Measurements from ENCODE around the gene MGA.
"Not testable (repeated sequence)": the region's sequence is repeated elsewhere in the genome, so short reads cannot be mapped to it uniquely, and the experiment has no call there.

Gene MGA

GRCh38 chr15:41734079-41734478 lies 73.9 kb downstream of the MGA start:
- DNase-seq: no peak
- peaks cover 34% of the 10 kb centered on the region for H3K36me3 ChIP-seq
- no peaks in the 10 kb centered on the region for H3K9me3 ChIP-seq (ENCODE audit: severe bottlenecking)
- no peak overlapping the region for H3K27ac ChIP-seq
- H3K4me3 ChIP-seq (ENCODE audit: low read depth, low read length): no peak overlapping the region
- TF ChIP-seq CTCF (IDR thresholded peaks at IDR 0.05; ENCODE audit: low read depth, low read length): no peak
- H3K27me3 ChIP-seq (ENCODE audit: insufficient read depth, low read depth, severe bottlenecking): no peaks in the 10 kb centered on the region

GRCh38 chr15:41735046-41735445 lies 74.8 kb downstream of the MGA start:
- Histone ChIP-seq H3K9me3 (ENCODE audit: severe bottlenecking) (no peaks in the 10 kb centered on the region), H3K4me3 (ENCODE audit: low read depth, low read length) (no peak overlapping the region), H3K27me3 (ENCODE audit: insufficient read depth, low read depth, severe bottlenecking) (no peaks in the 10 kb centered on the region), H3K36me3 (peaks cover 40% of the 10 kb centered on the region), H3K27ac (no peak overlapping the region)
- DNase-seq: no peak
- no peak for TF ChIP-seq CTCF (IDR thresholded peaks at IDR 0.05; ENCODE audit: low read depth, low read length)

- not testable (repeated sequence) for H3K27me3 ChIP-seq (ENCODE audit: insufficient read depth, low read depth, severe bottlenecking); H3K4me3 ChIP-seq (ENCODE audit: low read depth, low read length); DNase-seq; H3K27ac ChIP-seq; H3K9me3 ChIP-seq (ENCODE audit: severe bottlenecking)
- H3K36me3 ChIP-seq: peaks cover 39% of the 10 kb centered on the region
These were observed 75.3 kb downstream of the MGA start for GRCh38 chr15:41735492-41735891.

- Histone ChIP-seq H3K27me3 (ENCODE audit: insufficient read depth, low read depth, severe bottlenecking) (no peaks in the 10 kb centered on the region), H3K9me3 (ENCODE audit: severe bottlenecking) (no peaks in the 10 kb centered on the region), H3K36me3 (peaks cover 26% of the 10 kb centered on the region), H3K27ac (no peak overlapping the region), H3K4me3 (ENCODE audit: low read depth, low read length) (no peak overlapping the region)
- no peak for TF ChIP-seq CTCF (IDR thresholded peaks at IDR 0.05; ENCODE audit: low read depth, low read length)
- DNase-seq: no peak
These were observed 86.6 kb downstream of the MGA start for GRCh38 chr15:41746802-41747201.

GRCh38 chr15:41756198-41756597 lies 96.0 kb downstream of the MGA start:
- Histone ChIP-seq H3K27ac (no peak overlapping the region), H3K4me3 (ENCODE audit: low read depth, low read length) (no peak overlapping the region), H3K36me3 (peaks cover 11% of the 10 kb centered on the region), H3K9me3 (ENCODE audit: severe bottlenecking) (no peaks in the 10 kb centered on the region), H3K27me3 (ENCODE audit: insufficient read depth, low read depth, severe bottlenecking) (no peaks in the 10 kb centered on the region)
- TF ChIP-seq CTCF (IDR thresholded peaks at IDR 0.05; ENCODE audit: low read depth, low read length): no peak
- no peak for DNase-seq

GRCh38 chr15:41772720-41773331 lies 112.6 kb downstream of the MGA start:
- no peaks in the 10 kb centered on the region for H3K9me3 ChIP-seq (ENCODE audit: severe bottlenecking)
- DNase-seq: peak; percentile 67
- H3K36me3 ChIP-seq: no peaks in the 10 kb centered on the region; the same call in none of the 2 replicates
- 0 out of 2 replicates have a peak overlapping the region, but pooled peaks have one; percentile 82 for H3K4me3 ChIP-seq (ENCODE audit: low read depth, low read length)
- H3K27me3 ChIP-seq (ENCODE audit: insufficient read depth, low read depth, severe bottlenecking): no peaks in the 10 kb centered on the region
- H3K27ac ChIP-seq: no peak overlapping the region
- TF ChIP-seq CTCF (IDR thresholded peaks at IDR 0.05; ENCODE audit: low read depth, low read length): peak; percentile 70

All from WERI-Rb-1 (cell line).